Transverse colon (tissue), 4 donors: ENCODE measurements around the gene CREB5.

Experiments used
- EP300 ChIP-seq: sonication (generic); formaldehyde crosslinking; IDR thresholded peaks from one replicate; pipeline ENCODE4 v1.6.1; 2017; ENCODE audit warnings: antibody characterized with exemption, low read depth
- POLR2A ChIP-seq: fragments of 450-650 bp; IDR thresholded peaks from one replicate; pipeline ENCODE4 v1.6.1; 2016; ENCODE audit warnings: antibody characterized with exemption, mild to moderate bottlenecking, moderate library complexity
- POLR2AphosphoS5 ChIP-seq, 3 donors: sonication (generic); formaldehyde crosslinking; IDR thresholded peaks; one replicate each; pipeline ENCODE4 v1.6.1; 2016; ENCODE audit warnings: antibody characterized with exemption in 3 of 3
- TF ChIP-seq, protein P1 (sequence below), 5 experiments: fragments of 200-600 bp in 3 of 5; fragments of 450-650 bp in 2 of 5; sonication (generic) in 3 of 5; IDR thresholded peaks; 1 replicate in 2 of 5; 2 replicates in 3 of 5; pipeline ENCODE4 v1.5.1; 2016 to 2017; ENCODE audit warnings: antibody characterized with exemption in 5 of 5, inconsistent platforms in 3 of 5, mild to moderate bottlenecking in 2 of 5, moderate library complexity in 1 of 5

- TF ChIP-seq, protein P1, sequence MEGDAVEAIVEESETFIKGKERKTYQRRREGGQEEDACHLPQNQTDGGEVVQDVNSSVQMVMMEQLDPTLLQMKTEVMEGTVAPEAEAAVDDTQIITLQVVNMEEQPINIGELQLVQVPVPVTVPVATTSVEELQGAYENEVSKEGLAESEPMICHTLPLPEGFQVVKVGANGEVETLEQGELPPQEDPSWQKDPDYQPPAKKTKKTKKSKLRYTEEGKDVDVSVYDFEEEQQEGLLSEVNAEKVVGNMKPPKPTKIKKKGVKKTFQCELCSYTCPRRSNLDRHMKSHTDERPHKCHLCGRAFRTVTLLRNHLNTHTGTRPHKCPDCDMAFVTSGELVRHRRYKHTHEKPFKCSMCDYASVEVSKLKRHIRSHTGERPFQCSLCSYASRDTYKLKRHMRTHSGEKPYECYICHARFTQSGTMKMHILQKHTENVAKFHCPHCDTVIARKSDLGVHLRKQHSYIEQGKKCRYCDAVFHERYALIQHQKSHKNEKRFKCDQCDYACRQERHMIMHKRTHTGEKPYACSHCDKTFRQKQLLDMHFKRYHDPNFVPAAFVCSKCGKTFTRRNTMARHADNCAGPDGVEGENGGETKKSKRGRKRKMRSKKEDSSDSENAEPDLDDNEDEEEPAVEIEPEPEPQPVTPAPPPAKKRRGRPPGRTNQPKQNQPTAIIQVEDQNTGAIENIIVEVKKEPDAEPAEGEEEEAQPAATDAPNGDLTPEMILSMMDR (IDR thresholded peaks at IDR 0.05): no peak
- TF ChIP-seq POLR2A (no peak), EP300 (no peak), POLR2AphosphoS5 (IDR thresholded peaks at IDR 0.05) (no peak)
Measured at GRCh38 chr7:28697913-28698563, 285.7 kb downstream of the CREB5 start.
